Ovary (tissue), 3 donors: ENCODE results near the gene COL25A1.

Source experiments
- CTCF ChIP-seq, 3 donors: fragments of 450-650 bp in 2 of 3; fragments of 200-600 bp in 1 of 3; IDR thresholded peaks; one replicate each; pipeline versions ENCODE4 v1.5.1 to v1.8.0; 2016 to 2022; ENCODE audit warnings: antibody characterized with exemption in 3 of 3, mild to moderate bottlenecking in 1 of 3
- POLR2A ChIP-seq: fragments of 450-650 bp; IDR thresholded peaks from one replicate; pipeline ENCODE4 v1.6.1; 2017; ENCODE audit warnings: antibody characterized with exemption, mild to moderate bottlenecking, moderate library complexity
- donor health status: DM: no; HTN: no; CAD: no.

DNA sequence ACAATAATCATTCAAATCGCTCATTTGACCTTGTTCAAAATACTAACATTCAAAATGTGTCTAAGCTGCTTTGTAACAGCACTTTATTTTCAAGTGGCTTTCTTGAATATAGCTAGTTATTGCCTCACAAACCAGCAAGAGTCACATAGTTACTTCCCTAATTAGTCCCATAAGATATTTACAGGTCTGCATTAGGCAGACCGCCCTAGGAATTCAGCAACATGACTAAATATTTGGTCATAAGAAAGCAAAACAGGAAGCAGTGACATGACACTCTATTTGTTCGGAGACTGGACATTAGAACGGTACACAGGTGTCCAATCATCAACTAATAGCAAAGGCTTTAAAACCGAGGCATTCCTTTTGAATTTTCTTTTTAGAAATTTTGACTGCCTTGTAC is 262.0 kb downstream of the COL25A1 start:
- TF ChIP-seq CTCF (IDR thresholded peaks at IDR 0.05) (no peak), POLR2A (no peak)
